Activated CD4-positive, alpha-beta T cell treated with anti-CD3 and anti-CD28 coated beads for 36 hours (primary cell): Measurements from ENCODE around the gene ARHGEF40. TPM values are rescaled to one million over a fixed set of nuclear protein-coding genes. Genes with fewer than 3 reads are reported as not detected.

Source experiments
- ATAC-seq: fragments of 200-7000 bp; cut with Tn5 transposase; one replicate; pipeline ENCODE4 v1.10.0; 2021; ENCODE audit warnings: mild to moderate bottlenecking, moderate library complexity
- CTCF ChIA-PET: fragments of 350-600 bp; sonication (Branson Sonifier 250); formaldehyde crosslinking; loops from one replicate; lab custom pipeline; 2021; ENCODE audit warnings: antibody characterized with exemption; lab: Charles Lee
- POLR2A ChIA-PET: fragments of 350-600 bp; sonication (Branson Sonifier 250); formaldehyde crosslinking; loops from one replicate; lab custom pipeline; 2021; ENCODE audit warnings: antibody characterized with exemption, inconsistent platforms; lab: Charles Lee
- DNase-seq: peaks from one replicate; pipeline ENCODE4 v3.0.0-alpha.2; 2020
- H3K27ac Mint-ChIP-seq: one replicate; pipeline ENCODE4 v1.8.0; 2021; ENCODE audit warnings: mixed read lengths
- H3K27me3 Mint-ChIP-seq: one replicate; pipeline ENCODE4 v1.8.0; 2021; ENCODE audit warnings: mixed read lengths
- H3K36me3 Mint-ChIP-seq: one replicate; pipeline ENCODE4 v1.8.0; 2021; ENCODE audit warnings: low read depth, mixed read lengths
- H3K4me1 Mint-ChIP-seq: one replicate; pipeline ENCODE4 v1.8.0; 2021; ENCODE audit warnings: mixed read lengths
- H3K4me3 Mint-ChIP-seq: one replicate; pipeline ENCODE4 v1.8.0; 2021; ENCODE audit warnings: mild to moderate bottlenecking, moderate library complexity, mixed read lengths
- H3K9me3 Mint-ChIP-seq: one replicate; pipeline ENCODE4 v1.8.0; 2021; ENCODE audit warnings: low read depth, mixed read lengths
- intact Hi-C, 2 experiments: fragments of 100-400 bp; cut with DNase I in 1 of 2; cut with micrococcal nuclease in 1 of 2; formaldehyde crosslinking; loops; one replicate each; pipeline versions ENCODE4 v1.14.2 to v1.15.1; 2022 to 2024; cut with DNase I, micrococcal nuclease
- total RNA-seq, 2 experiments: library from RNA; stranded (reverse); gene quantifications; one replicate each; pipeline ENCODE4 v1.2.3, GENCODE V29; 2021

The ARHGEF40 gene
- total RNA-seq, 2 experiments from 2014 or later = 0.05 to 0.09 TPM

DNA sequence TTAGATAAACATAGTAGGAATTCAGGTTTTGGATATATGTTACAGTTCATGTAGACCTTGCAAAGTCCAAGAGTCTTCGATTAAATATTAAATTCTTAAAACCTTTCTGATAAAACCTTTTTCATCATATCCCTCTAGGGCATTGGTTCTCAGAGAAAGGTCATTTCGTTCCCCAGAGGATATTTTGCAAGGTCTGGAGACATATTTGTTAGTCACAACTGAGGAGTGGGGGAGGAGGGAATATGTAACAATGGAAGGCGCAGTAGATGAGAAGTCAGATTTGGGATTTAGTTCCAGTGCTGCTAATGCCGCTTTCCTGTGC, 36.0 kb downstream of the ARHGEF40 start:
- H3K36me3 Mint-ChIP-seq = no peaks in the 10 kb centered on the region
- ATAC-seq (no peak), DNase-seq (no peak)
- ChIA-PET POLR2A (no interaction called here), CTCF (interaction anchor here (0.6 to 6.1 kb wide), 12 partner anchors 9 to 213 kb away, joined by 3 to 111 read pairs (median 18); no protein-coding TSS in a partner anchor)
- no peaks in the 10 kb centered on the region for H3K9me3 Mint-ChIP-seq
- intact Hi-C loops = loop anchor here in 1 of 2 experiments (2.0 kb wide), 1 partner anchor 37 kb away; no protein-coding TSS in a partner anchor
- no peak overlapping the region for H3K4me3 Mint-ChIP-seq
- no peak overlapping the region for H3K27ac Mint-ChIP-seq
- H3K27me3 Mint-ChIP-seq = no peaks in the 10 kb centered on the region
- H3K4me1 Mint-ChIP-seq = peaks cover 45% of the 10 kb centered on the region

DNA sequence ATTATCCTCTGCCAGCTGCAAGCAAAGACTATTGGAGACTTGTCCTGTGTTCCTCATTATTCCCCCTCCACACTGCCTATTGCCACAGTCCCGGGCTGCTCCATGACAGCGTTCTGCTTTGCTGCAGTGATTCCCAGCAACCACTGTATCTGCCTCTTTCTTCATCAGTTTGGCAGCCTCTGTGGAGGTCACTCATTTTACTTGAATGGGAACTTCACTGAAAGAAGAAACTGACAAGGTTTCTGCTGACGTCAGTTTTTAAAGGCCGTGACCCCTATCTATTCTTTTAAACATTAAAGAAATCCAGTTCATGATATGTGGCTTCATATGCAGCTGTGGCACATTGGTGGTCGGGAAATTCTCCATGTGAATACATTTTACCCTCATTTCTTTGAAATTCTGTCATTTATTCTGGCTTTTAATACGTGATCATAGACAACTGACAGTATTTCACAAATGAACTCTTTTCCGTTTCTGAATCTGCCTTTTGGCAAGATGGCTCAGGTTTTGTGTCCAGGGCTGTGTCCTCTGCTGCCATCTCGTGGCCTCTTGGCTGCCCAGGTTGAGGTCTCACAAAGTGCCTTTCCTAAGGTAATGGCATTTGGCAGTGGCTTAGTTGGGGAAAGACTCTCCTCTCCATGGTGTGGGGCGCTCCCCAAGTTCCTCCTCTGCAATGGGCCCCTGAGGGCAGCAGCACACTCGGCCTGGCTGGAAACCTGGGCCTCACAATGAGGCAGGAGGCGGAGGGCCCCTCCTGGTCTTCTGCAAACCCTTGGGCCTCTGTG, 36.6 kb downstream of the ARHGEF40 start:
- H3K27me3 Mint-ChIP-seq = no peaks in the 10 kb centered on the region
- ChIA-PET CTCF (interaction anchor here (0.7 to 6.1 kb wide), 9 partner anchors 9 to 111 kb away, joined by 3 to 111 read pairs (median 30); no protein-coding TSS in a partner anchor), POLR2A (no interaction called here)
- no peak overlapping the region for H3K27ac Mint-ChIP-seq
- peaks cover 44% of the 10 kb centered on the region for H3K4me1 Mint-ChIP-seq
- ATAC-seq (no peak), DNase-seq (peak; percentile 90)
- H3K36me3 Mint-ChIP-seq = no peaks in the 10 kb centered on the region
- H3K9me3 Mint-ChIP-seq = no peaks in the 10 kb centered on the region
- intact Hi-C loops = loop anchor here in 1 of 2 experiments (2.0 kb wide), 1 partner anchor 38 kb away; no protein-coding TSS in a partner anchor
- no peak overlapping the region for H3K4me3 Mint-ChIP-seq

DNA sequence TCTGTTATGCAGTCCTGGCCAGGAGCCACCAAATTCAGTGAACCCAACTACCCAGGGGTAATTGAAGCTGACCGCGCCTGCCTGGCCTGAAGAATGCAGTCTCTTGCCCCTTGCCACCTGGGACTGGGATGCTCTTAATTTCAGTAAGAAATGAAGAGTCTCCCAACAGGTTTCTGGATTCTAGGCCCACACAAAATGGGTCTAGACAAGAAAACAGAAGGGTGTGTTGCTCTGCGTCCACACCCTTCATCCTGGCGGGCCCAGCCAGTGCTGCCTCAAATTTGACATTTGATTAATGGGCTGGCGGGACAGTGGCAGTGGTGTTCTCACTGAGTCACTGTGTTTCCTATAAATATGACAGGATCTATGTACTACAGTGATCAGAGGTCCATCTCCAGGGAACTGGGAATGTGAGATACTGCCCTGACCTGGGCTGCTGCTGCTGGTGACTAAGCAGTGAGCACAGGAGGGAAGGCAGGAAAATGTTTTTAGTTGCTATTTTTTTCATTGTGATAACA, 37.2 kb downstream of the ARHGEF40 start:
- CTCF ChIA-PET = interaction anchor here (0.7 to 6.1 kb wide), 7 partner anchors 12 to 92 kb away, joined by 3 to 111 read pairs (median 30); no protein-coding TSS in a partner anchor
- no peak for DNase-seq
- H3K27me3 Mint-ChIP-seq = no peaks in the 10 kb centered on the region
- intact Hi-C loops = loop anchor here in 1 of 2 experiments (2.0 kb wide), 1 partner anchor 39 kb away; no protein-coding TSS in a partner anchor
- no peaks in the 10 kb centered on the region for H3K36me3 Mint-ChIP-seq
- H3K4me3 Mint-ChIP-seq = no peak overlapping the region
- no peaks in the 10 kb centered on the region for H3K9me3 Mint-ChIP-seq
- POLR2A ChIA-PET = no interaction called here
- no peak for ATAC-seq
- H3K4me1 Mint-ChIP-seq = peaks cover 38% of the 10 kb centered on the region
- H3K27ac Mint-ChIP-seq = no peak overlapping the region

DNA sequence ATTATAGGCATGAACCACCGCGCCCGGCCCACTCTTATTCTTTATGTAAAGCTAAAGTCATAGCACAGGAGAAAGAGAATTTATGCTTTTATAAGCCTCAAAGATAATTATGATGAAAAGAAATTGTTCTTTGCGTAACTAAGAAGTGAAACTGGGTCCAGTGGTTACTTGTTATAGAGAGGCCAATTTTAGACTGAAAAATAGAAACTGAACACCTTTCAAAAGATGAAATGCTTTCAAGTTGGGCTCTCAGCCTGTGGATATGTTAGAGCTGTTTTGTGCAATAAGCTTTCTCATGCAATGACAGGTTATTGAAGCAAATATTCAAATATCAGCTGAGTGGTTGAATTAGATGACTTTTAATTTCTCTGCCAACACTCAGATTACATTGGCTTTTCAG, 38.7 kb downstream of the ARHGEF40 start:
- Mint-ChIP-seq H3K27ac (no peak overlapping the region), H3K4me1 (peaks cover 29% of the 10 kb centered on the region), H3K4me3 (no peak overlapping the region), H3K36me3 (no peaks in the 10 kb centered on the region), H3K27me3 (no peaks in the 10 kb centered on the region), H3K9me3 (no peaks in the 10 kb centered on the region)
- DNase-seq (no peak), ATAC-seq (no peak)
- POLR2A ChIA-PET = no interaction called here
- intact Hi-C loops = no loop called here
- CTCF ChIA-PET = interaction anchor here (0.8 to 4.3 kb wide), 10 partner anchors 12 to 93 kb away, joined by 3 to 33 read pairs (median 4); no protein-coding TSS in a partner anchor

DNA sequence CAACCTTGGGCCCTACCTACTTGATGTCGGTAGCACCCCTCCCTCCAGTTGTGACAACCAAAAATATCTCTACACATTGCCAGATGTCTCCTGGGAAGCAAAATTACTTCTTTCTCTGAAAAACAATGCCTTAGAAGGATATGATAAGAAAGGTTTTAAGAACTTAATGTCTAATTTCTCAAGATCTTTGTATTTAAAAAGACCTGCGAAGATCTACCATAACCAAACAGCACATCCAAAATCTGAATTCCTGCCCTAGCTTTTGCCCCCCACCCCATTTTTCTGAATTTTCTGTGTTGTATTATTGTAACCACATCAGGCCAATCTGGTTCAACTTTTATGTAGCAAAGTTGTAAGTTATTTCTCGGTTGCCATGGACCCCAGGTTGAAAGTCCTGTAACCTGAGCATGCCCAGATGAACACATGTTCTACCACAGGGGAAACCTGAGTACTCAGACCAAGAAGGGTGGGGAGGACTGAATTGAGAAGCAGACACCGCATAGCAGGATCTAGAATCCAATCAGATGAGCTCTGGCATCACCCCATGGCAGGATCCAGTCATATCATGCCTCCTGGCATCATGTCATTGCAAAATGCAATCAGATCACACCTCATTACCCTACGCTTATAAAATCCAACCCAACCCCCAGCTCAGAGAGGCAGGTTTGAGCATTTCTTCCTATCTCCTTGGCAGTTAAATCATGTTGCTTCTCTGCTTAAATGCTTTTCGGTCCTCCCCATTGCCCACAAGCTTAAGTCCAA, 39.5 kb downstream of the ARHGEF40 start:
- ChIA-PET CTCF (interaction anchor here (0.7 to 4.3 kb wide), 12 partner anchors 12 to 429 kb away, joined by 3 to 33 read pairs (median 3); no protein-coding TSS in a partner anchor), POLR2A (interaction anchor here (0.7 to 1.2 kb wide), 4 partner anchors 12 to 156 kb away, joined by 3 to 7 read pairs (median 3); partner anchors contain the start of gene SLC39A2)
- H3K9me3 Mint-ChIP-seq = no peaks in the 10 kb centered on the region
- H3K4me1 Mint-ChIP-seq = peaks cover 28% of the 10 kb centered on the region
- peak overlapping the region; percentile 81 for H3K27ac Mint-ChIP-seq
- no peak overlapping the region for H3K4me3 Mint-ChIP-seq
- ATAC-seq = peak; percentile 94
- no peaks in the 10 kb centered on the region for H3K36me3 Mint-ChIP-seq
- peak; percentile 77 for DNase-seq
- intact Hi-C loops = no loop called here
- no peaks in the 10 kb centered on the region for H3K27me3 Mint-ChIP-seq

DNA sequence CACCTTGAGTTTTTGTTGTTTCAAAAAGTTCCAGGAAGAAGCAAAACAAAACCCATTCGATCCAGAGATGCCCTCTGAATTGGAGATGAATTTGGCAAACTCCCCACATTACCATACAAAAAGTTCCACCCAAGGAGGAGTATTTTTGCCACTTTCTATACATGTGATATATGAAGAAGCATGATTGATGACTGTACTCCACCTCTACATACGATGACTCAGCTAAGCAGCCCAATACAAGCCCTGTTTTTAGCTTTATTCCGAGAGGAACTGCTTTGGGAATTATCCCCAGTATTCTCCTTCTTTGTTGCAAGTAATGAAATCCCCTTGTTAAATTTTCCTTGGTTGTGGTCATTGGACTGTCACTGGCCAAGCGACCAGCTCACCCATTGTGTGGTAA, 42.2 kb downstream of the ARHGEF40 start:
- no peaks in the 10 kb centered on the region for H3K36me3 Mint-ChIP-seq
- no peaks in the 10 kb centered on the region for H3K27me3 Mint-ChIP-seq
- no peak overlapping the region for H3K27ac Mint-ChIP-seq
- ChIA-PET CTCF (interaction anchor here (0.7 to 2.3 kb wide), 4 partner anchors 10 to 674 kb away, joined by 3 to 7 read pairs (median 4); no protein-coding TSS in a partner anchor), POLR2A (no interaction called here)
- no peak for DNase-seq
- ATAC-seq = no peak
- intact Hi-C loops = no loop called here
- no peak overlapping the region for H3K4me3 Mint-ChIP-seq
- no peaks in the 10 kb centered on the region for H3K9me3 Mint-ChIP-seq
- peaks cover 16% of the 10 kb centered on the region for H3K4me1 Mint-ChIP-seq

DNA sequence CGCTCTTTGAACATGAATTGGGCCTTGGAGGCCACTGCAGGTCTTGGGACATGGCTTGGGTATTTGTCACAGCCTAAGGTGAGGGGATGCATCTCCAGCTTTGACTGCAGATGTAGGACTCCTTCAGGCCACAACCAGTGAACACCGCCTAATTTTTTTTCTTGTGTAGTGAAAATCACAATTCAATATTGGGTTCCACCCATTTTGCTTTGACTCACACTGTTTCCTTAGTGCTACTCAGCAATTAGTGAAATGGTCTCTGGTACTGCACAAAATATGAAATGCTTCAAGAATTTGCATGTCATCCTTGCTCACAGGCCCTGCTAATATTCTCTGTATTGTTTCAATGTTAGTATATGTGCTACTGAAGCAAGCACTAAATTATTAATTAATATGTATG, 43.3 kb downstream of the ARHGEF40 start:
- ChIA-PET POLR2A (no interaction called here), CTCF (interaction anchor here (1.3 to 2.3 kb wide), 2 partner anchors 11 to 43 kb away, joined by 4 to 7 read pairs; no protein-coding TSS in a partner anchor)
- DNase-seq (no peak), ATAC-seq (no peak)
- H3K4me1 Mint-ChIP-seq = peaks cover 16% of the 10 kb centered on the region
- intact Hi-C loops = no loop called here
- H3K9me3 Mint-ChIP-seq = no peaks in the 10 kb centered on the region
- H3K4me3 Mint-ChIP-seq = no peak overlapping the region
- peaks cover 2% of the 10 kb centered on the region for H3K27me3 Mint-ChIP-seq
- no peak overlapping the region for H3K27ac Mint-ChIP-seq
- H3K36me3 Mint-ChIP-seq = no peaks in the 10 kb centered on the region

DNA sequence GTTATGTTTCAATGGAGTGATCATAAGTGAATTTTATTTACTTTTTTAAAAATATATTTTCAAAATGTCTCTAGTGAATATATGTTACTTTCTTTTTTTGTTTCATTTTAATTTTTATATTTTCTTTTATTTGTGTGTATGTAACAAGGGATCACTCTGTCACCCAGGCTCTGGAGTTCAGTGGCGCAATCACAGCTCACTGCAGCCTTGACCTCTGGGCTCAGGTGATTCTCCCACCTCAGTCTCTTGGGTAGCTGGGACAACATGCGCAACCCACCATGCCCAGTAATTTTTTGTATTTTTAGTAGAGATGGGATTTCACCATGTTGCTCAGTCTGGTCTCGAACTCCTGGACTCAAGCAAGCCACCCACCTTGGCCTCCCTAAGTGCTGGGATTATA, 48.8 kb downstream of the ARHGEF40 start:
- no peak overlapping the region for H3K4me3 Mint-ChIP-seq
- H3K27me3 Mint-ChIP-seq = peaks cover 9% of the 10 kb centered on the region
- H3K4me1 Mint-ChIP-seq = no peaks in the 10 kb centered on the region
- CTCF ChIA-PET = interaction anchor here (2.9 kb wide), 1 partner anchor 14 kb away, joined by 11 read pairs; no protein-coding TSS in a partner anchor
- ATAC-seq (no peak), DNase-seq (no peak)
- H3K36me3 Mint-ChIP-seq = no peaks in the 10 kb centered on the region
- H3K9me3 Mint-ChIP-seq = no peaks in the 10 kb centered on the region
- no peak overlapping the region for H3K27ac Mint-ChIP-seq
- intact Hi-C loops = no loop called here
- POLR2A ChIA-PET = no interaction called here

DNA sequence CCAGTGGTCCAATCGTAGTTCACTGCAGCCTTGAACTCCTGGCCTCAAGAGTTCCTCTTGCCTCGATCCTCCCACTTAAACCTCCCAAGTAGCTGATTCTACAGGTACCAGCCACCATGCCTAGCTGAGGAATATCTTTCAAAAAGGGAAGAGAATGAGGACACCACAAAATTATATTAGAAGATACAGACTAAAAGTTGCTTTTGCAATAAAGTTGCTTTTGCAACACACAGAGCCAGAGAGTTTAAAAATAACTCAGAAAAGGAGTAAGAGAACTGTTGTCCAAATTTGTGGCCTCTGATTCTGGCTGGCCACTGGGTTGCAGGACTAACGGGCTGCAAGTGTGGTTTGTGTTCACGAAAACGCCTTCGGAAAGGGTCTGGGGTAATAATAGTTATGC, 50.6 kb downstream of the ARHGEF40 start:
- Mint-ChIP-seq H3K36me3 (no peaks in the 10 kb centered on the region), H3K9me3 (peaks cover 2% of the 10 kb centered on the region), H3K4me1 (no peaks in the 10 kb centered on the region), H3K27me3 (peaks cover 11% of the 10 kb centered on the region), H3K27ac (no peak overlapping the region), H3K4me3 (no peak overlapping the region)
- no peak for DNase-seq
- POLR2A ChIA-PET = no interaction called here
- no peak for ATAC-seq
- intact Hi-C loops = no loop called here
- CTCF ChIA-PET = interaction anchor here (1.6 kb wide), 1 partner anchor 28 kb away, joined by 3 read pairs; no protein-coding TSS in a partner anchor

DNA sequence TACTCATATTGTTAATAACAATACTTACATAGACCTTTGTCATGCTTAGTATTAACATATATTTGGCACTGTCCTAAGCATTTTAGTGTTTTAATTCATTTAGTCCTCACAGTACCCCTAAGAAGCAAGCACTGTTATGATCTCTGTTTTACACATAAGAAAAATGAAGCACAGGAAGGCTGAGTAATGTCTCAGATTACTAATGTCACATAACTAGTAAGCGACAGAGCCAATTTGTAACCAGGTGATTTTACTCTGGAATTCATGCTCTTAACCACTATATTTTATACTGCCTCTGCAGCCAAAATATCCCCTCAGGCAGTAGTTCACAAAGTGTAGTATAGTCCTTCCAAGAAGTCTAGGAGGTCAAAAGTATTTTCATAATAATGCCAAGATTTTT, 51.0 kb downstream of the ARHGEF40 start:
- Mint-ChIP-seq H3K27ac (no peak overlapping the region), H3K9me3 (peaks cover 2% of the 10 kb centered on the region), H3K27me3 (peaks cover 11% of the 10 kb centered on the region), H3K36me3 (no peaks in the 10 kb centered on the region), H3K4me1 (no peaks in the 10 kb centered on the region), H3K4me3 (no peak overlapping the region)
- ChIA-PET POLR2A (no interaction called here), CTCF (no interaction called here)
- intact Hi-C loops = no loop called here
- no peak for DNase-seq
- ATAC-seq = peak; percentile 33

DNA sequence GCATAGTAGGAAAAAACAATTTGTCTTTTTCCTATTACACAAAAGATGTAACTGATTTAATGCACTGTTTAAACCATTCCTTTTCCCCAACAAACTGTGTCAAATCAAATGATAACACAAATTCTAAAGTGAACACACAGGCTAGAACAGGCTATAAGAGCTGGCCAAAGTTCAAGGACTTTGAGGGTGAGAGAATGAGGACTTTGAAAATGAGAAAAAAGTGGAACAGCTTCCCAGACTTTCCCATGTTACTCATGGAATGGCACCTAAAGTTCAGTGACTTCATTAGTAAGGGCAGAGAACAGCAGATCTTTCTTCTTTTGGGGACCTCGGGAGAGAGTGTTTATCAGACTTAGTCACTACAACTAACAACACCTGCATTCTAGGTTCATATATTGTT, 53.3 kb downstream of the ARHGEF40 start:
- Mint-ChIP-seq H3K4me1 (no peaks in the 10 kb centered on the region), H3K4me3 (no peak overlapping the region), H3K27ac (no peak overlapping the region), H3K9me3 (peaks cover 2% of the 10 kb centered on the region), H3K36me3 (no peaks in the 10 kb centered on the region), H3K27me3 (peaks cover 9% of the 10 kb centered on the region)
- ChIA-PET CTCF (interaction anchor here (0.6 to 2.2 kb wide), 4 partner anchors 13 to 109 kb away, joined by 3 to 13 read pairs (median 5); no protein-coding TSS in a partner anchor), POLR2A (no interaction called here)
- no peak for ATAC-seq
- intact Hi-C loops = no loop called here
- no peak for DNase-seq
